Right ventricle myocardium superior (tissue), 1 donor: Measurements from ENCODE around the gene NRL. TPM values are rescaled to one million over a fixed set of nuclear protein-coding genes. Genes with fewer than 3 reads are reported as not detected.

Experiments used
- ATAC-seq: fragments of 200-7000 bp; cut with Tn5 transposase; one replicate; pipeline ENCODE4 v1.9.1; 2020; ENCODE audit warnings: mild to moderate bottlenecking; ENCODE audit not compliant: poor library complexity
- DNase-seq: peaks from one replicate; pipeline ENCODE4 v3.0.0-alpha.2; 2020
- intact Hi-C: fragments of 100-400 bp; cut with DNase I; formaldehyde crosslinking; loops from one replicate; pipeline ENCODE4 v1.11.2; 2022
- total RNA-seq: library from RNA; stranded (reverse); fragmentation: NEBNext Ultra II Directional; extraction: Animal tissue kit (Norgen Biotek cat#: 25700); gene quantifications from one replicate; pipeline ENCODE4 v1.2.1, GENCODE V29; 2021
- donor health status: DM: no; HTN: yes; CAD: no; lungs with severe emphysema.

Gene NRL
- total RNA-seq, 1 donor from 2014 or later = 0.75 TPM

DNA sequence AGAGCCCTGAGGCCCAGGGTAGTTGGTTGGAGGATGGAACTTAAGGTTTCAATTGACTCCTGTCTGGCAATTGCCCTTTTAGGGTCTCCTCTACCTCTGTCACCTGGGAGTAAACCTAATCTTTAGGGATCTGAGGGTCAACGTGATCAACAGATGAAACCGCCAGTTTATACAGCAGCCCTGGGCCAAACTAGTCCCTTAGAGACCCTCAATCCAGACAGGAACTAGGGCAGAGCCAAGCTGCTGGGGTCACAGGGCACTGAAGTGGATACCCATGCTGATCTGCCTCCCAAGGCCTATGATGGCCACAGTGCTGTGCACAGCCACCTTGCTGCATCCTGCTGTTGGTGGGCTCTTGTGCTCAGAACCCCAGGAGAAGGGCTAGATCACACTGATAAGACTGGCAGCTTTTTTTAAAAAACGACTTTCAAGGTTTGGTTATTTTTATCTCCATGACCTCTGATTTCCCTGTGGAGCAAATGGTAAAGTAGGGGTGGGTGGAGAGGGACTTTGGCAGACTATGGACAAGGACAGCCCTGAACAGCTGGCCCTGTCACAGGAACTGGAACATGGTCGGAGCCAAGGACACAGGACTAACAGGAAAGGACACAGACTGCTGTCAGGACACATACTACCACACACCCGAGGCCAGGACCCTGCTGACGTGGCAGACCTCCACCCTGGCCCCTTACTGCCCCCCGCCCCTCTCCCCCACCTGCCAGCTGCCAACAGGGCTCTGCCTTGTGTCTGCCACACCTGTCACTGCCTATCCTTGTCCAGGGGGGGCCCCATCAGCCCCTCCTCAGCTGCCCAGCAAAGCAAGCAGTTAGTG lies 16.2 kb upstream of the NRL start:
- intact Hi-C loops = no loop called here
- DNase-seq = peak; percentile 85
- peak; percentile 73 for ATAC-seq

DNA sequence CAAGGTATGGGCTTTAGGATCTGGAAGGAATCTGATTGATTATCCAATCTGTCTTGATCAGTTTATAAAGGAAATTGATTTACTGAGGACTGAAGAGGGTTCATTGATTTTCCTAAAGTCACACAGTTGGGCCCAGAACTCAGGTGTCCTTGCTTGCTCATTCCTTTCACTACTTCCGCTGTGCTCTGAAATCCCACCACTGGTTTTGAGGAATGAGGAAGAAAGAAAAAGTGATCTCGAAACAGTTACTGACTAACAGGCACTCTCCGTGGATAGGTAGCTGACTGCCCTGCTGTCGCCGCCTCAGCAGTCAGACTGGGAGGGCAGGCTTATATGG lies 15.6 kb upstream of the NRL start, which contains the start of gene FITM1:
Gene FITM1, plus strand, starts transcription at position 280 of the 337 bp plus-strand sequence. CDS start 905 bp downstream, outside the sequence.
- intact Hi-C loops = no loop called here
- ATAC-seq (no peak), DNase-seq (no peak)

DNA sequence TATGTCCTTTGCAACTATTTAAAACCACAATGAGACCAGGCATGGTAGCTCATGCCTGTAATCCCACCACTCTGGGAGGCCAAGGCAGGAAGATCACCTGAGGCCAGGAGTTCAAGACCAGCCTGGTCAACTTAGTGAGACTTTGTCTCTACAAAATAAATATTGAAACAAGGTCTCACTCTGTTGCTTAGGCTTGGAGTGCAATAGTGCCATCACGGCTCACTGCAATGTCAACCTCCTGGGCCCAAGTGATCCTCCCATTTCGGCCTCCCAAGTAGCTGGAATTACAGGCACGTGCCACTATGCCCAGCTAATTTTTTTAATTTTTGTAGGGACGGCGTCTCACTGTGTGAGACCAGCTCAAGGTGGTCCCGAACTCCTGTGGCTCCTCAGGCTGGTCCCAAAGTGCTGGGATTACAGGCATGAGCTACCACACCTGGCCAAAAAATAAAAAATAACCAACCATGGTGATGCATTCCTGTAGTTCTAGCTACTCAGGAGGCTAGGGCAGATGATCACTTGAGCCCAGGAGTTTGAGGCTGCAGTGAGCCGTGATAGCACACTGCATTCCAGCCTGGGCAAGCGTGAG lies 14.8 kb upstream of the NRL start:
- ATAC-seq = no peak
- intact Hi-C loops = no loop called here

DNA sequence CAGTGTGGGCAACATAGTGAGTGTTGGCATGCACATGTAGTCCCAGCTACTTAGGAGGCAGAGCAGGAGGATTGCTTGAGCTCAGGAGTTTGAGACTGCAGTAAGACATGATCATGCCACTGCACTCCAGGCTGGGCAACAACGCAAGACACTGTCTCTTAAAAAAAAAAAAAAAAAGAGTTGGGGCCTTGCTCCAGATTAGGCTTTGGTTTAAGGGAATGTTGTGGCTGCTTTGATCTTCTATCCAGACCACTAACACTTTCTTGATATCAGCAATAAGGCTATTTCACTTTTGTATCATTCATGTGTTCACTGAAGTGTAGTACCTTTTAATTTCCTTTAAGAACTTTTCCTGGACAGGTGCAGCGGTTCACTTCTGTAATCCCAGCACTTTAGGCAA lies 12.9 kb upstream of the NRL start:
- DNase-seq (no peak), ATAC-seq (no peak)
- intact Hi-C loops = no loop called here

More for the DNA sequence above, 14.8 kb upstream of the NRL start:
- DNase-seq = no peak

DNA sequence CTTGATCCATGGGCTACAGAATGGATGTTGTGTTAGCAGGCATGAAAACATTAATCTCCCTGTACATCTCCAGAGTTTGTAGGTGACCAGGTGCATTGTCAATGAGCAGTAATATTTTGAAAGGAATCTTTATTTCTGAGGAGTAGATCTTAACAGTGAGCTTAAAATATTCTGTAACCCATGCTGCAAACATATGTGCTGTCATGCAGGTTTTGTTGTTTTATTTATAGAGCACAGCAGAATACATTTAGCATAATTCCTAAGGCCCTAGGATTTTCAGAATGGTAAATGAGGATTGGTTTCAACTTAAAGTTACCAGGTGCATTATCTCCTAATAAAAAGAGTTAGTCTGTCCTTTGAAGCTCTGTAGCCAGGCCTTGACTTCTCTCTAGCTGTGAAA lies 12.2 kb upstream of the NRL start:
- intact Hi-C loops = no loop called here
- ATAC-seq = no peak
- no peak for DNase-seq

DNA sequence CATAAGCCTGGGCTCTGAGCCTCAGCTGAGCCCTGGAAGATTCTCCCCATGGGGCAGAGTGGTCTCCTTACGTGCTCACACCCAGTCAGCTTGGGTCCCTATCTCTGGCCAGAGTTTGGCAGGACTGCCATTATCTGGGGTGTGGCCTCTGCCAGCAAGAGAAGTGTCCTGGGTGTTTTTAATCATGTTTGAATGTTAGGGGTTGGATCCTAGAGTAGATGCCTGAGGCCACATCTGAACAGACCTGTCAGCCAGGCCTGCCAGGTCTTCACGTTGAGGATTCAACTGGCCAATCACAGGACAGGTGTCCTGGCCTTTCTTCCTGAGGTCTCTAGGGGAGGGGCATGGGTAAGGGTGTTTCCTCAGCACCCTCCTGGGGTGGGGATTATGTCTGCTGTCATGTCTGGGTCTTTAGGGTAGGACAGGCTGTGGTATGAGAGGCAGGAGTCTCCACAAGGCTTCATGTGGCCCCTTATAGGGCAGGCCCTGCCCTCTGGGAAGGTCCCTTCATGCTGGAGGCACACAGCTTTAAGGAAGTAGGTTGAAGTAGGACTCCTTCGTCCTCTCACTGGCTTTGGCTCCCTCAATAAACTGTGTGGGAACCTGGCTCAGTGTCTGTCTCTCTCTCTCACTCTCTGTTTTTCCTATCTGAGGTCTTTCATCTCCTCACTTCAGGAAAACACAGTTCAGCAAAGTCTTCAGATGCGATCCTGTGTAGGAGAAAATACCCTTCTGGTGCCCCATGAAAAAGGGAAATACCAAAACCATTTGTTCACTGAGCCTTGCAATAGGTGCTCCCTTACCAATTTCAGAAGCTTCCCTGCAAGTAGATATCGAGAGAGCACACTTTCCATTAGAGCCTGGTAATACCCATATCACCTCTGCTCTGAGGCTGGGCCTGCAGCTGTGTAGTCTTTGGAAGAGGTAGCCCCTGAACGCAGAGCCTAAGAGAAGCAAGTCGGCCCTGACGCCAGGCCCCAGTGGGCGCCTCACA lies 9.0 kb upstream of the NRL start:
- no peak for ATAC-seq
- DNase-seq = no peak
- intact Hi-C loops = no loop called here

DNA sequence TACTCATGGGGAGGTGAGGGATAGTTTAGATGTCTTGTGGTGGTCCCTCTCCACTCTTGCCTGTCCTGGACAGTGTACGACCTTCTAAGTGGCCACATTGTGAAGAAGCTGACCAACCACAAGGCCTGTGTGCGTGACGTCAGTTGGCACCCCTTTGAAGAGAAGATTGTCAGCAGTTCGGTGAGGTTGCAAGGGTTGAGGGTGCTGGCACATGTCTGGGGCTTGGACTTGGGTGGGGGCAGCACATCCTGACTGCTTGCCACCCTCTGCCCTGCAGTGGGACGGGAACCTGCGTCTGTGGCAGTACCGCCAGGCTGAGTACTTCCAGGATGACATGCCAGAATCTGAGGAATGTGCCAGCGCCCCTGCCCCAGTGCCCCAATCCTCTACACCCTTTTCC lies 8.1 kb upstream of the NRL start:
- ATAC-seq (peak; percentile 13), DNase-seq (no peak)
- intact Hi-C loops = no loop called here

DNA sequence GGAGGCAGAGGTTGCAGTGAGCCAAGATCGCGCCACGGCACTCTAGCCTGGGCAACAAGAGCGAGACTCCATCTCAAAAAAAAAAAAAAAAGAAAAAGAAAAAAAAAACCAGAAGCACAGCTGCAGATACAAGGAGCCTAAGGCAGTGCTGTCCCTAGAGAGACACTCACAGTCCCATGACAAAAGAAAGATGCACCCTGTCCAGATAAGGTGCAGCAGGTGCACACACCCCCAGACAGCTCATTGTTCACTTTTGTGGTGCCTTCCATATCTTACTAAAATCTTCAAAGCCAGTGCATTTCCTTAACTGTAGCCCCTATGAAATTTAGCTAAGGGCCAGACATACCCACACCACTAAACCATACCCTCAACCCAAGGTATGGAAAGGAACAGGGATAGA lies 7.7 kb upstream of the NRL start:
- DNase-seq (no peak), ATAC-seq (no peak)
- intact Hi-C loops = no loop called here

DNA sequence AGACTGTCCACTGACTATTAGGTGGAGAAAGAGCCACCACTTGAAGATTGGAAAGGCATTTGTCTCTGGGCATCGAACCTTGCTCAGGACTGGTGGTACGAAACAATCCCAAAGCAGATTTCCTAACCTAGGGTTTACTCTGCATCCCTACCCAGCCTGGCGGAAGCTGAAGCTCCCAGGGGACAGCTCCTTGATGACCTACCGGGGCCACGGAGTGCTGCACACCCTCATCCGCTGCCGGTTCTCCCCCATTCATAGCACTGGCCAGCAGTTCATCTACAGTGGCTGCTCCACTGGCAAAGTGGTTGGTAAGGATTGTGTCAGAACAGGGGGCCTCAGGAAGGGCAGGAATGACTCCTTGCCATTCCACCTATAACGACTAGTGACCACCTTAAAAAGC lies 6.5 kb upstream of the NRL start:
- intact Hi-C loops = no loop called here
- DNase-seq = no peak
- ATAC-seq = no peak

DNA sequence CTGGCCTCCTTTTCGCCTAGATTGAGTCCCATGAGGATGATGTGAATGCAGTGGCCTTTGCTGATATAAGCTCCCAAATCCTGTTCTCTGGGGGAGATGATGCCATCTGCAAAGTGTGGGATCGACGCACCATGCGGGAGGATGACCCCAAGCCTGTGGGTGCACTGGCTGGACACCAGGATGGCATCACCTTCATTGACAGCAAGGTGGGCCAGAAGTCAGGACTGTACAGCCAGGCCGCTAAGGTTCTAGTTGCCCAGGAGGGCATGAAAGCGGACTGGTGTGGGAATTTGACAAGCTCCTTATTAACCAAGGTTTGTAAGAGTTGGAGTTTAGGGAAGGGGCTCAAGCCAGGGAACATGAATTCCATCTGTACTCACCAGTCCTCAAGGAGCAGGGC lies 4.9 kb upstream of the NRL start:
- intact Hi-C loops = no loop called here
- DNase-seq = no peak

DNA sequence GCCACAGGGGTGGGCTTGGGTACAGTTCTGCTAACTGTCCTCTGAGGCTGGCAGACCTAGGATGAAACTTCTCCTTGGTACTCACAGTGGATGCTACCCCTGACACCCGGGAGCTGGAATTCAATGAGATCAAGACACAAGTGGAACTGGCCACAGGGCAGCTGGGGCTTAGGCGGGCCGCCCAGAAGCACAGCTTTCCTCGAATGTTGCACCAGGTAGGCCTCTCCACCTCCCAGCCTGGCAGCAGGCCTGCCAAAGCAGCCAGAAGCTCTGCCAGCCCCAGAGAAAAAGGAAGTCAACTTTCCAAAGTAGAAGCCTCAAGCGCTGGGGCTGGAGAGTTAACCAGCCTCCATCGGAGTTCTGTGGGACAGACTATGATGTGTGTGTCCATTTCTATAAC lies 2.4 kb upstream of the NRL start:
- intact Hi-C loops = no loop called here
- no peak for DNase-seq
- ATAC-seq = no peak

More for the DNA sequence above, 4.9 kb upstream of the NRL start:
- ATAC-seq = no peak

DNA sequence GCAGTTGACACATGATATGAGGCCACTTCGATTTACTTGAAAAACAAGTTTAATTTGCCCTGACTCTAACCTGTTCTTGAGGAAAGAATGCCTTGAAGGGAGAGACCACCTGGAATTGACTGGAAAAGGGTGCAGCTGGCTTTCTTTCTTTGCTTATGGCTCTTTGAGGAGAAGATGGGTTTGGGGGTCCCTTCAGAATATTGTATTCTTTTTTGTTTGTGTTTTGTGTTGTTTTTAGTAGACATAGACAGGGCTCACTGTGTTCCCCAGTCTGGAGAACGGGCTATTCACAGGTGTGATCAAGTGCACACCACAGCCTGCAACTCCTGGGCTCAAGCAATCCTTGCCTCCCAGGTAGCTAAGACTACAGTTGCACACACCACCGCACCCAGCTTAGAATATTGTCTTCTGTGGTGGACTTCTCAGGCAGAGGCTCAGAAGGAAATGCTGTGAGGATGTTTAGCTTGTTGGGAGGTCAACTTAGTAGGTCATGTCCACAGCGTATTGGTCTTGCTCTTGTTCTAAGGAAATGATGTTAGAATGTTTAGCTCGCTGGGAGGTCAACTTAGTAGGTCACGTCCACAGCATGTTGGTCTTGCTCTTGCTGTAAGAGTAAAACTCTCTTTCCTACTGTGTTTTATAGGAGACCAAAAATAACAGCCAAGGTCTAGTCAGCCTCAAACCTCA lies 1.5 kb upstream of the NRL start:
- ATAC-seq (no peak), DNase-seq (no peak)
- intact Hi-C loops = no loop called here

DNA sequence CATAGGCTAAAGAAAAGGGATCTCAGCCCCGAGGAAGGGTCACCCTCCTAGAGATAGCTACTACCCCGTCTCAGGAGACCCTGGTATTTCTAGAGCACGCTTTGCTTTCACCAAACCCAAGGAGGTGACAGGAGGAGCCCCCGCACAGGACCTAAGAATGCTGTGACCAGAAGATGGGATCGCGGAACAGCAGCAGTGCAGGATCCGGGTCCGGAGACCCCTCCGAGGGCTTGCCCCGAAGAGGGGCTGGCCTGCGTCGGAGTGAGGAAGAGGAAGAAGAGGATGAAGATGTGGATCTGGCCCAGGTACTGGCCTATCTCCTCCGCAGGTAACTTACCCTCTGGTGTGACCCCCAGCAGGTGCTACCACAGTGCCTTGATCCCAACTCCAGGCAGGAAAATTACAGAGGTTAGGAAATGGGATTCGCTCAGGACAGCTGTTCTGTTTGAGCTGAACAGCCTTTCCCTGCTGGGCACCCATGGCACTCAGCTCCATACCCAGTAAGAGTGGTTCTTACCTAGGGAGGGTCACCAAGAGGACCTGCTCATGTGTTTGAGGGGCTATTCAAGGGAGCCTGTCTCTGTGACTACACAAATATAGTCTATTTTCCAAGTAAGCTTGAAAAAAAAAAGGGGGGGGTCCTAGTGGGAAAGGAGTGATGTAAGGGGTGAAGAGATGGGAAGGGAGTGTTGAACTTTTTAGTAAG lies 826 bp upstream of the NRL start:
- ATAC-seq = no peak
- intact Hi-C loops = no loop called here
- DNase-seq = no peak

DNA sequence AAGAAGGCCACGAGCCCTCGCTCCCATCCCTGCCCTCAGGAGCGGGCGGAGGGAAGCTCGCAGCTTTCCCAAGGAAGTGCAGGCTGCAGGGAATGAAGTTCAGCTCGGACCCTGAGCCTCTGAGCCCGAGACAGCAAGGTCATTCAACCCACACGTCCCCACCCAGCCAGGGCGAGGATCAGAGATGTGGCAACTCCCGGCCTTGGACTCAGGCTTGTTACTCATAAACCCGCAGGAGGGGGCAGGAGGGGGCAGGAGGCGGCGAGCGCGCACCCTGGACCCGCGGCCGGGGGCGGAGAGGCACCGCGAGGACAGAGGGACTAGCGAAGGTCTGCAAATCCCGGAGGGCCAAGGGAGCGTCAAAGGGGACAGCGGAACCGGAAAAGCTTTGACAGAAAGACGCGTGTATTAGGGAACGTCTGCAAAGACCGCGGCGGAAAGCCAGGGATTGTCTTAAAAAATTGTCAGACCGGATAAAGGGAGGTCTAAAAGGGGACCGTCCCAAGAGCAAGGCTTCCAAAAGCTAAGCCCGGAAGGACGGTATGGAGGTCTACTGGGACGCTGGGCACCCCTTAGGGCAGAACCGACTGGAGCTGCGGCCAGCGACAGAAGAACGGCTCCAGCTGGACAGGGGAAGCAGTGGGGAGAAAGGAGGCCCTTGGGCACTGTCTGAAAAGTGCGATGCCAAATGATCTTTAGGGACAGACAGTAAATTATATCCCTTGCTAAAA lies 783 bp downstream of the NRL start:
- intact Hi-C loops = no loop called here
- ATAC-seq (peak; percentile 58), DNase-seq (peak; percentile 90)

DNA sequence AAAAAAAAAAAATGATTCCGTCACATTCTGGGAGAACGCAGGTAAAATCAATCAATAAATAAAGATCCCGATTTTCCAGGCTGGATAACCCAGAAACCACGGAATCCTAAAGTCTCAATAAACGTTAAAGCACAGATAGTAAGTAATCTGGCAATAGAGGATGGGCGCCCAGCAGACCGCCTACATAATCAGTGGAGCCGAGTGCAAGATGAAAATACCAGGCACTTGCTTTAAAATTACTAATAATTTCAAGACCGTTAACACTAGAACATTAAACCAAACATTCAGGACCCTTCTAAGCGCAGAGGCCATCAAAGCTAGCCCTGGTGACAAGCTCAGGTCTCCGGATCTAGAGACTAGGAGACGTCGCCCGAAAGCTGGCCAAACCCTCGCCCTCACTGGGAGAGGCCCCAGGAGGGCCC lies 1.4 kb downstream of the NRL start:
- intact Hi-C loops = no loop called here
- DNase-seq (no peak), ATAC-seq (no peak)

DNA sequence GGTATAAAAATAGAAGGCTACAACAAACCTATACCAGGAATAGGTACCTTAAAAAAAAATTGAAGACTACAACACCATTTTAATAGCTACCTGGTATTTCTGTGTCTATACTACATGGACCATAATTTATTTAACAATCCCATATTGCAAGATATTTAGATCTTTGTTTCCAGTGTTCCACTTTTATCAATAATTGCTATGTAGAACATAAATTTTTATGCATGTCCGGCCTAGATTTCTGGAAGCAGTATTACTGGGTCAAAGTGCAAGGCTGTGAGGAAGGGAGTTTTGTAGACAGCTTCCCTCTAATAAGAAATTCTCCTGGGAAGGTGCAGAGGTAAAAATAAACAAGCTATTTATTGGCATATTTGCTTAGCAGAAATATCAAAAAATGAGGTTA lies 4.2 kb downstream of the NRL start:
- ATAC-seq (no peak), DNase-seq (no peak)
- intact Hi-C loops = no loop called here

DNA sequence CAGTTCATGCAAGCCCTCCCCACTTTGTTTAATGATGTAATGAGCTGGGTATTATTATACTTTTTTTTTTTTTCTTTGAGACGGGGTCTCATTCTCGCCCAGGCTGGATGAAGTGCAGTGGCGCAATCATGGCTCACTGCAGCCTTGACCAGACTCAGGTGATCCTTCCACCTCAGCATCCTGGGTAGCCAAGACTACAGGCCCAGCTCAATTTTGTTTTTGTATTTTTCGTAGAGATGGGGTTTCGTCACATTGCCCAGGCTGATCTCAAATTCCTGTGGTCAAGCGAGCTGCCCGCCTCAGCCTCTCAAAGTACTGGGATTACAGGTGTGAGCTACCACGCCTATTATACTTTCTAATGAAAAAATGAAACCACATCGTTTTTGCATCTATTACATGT lies 4.7 kb downstream of the NRL start:
- ATAC-seq (no peak), DNase-seq (no peak)
- intact Hi-C loops = no loop called here
